ENCODE measurements around the gene LGI2.

DNA sequence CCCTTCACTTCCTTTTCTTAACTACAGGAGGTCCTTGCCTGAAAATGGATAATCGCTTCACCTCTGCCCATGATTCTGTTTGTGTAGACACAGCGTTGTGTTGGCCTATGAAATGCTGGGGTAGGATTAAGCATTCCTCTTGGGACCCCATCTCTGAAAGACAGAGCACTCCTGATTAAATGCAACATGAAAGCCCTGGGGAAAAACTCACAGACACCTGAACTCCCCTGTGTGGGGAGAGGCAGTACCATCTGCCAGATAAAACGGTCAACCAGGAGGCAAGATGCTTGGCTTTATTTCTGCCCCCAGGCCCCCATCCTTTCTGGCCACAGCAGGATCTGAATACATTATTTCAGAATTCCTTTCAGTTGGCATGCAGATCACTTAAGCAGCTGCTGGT, 1.9 kb downstream of the LGI2 start:
- no peak for TF ChIP-seq EZH2 (IDR thresholded peaks at IDR 0.05)
- TF ChIP-seq, protein P1, sequence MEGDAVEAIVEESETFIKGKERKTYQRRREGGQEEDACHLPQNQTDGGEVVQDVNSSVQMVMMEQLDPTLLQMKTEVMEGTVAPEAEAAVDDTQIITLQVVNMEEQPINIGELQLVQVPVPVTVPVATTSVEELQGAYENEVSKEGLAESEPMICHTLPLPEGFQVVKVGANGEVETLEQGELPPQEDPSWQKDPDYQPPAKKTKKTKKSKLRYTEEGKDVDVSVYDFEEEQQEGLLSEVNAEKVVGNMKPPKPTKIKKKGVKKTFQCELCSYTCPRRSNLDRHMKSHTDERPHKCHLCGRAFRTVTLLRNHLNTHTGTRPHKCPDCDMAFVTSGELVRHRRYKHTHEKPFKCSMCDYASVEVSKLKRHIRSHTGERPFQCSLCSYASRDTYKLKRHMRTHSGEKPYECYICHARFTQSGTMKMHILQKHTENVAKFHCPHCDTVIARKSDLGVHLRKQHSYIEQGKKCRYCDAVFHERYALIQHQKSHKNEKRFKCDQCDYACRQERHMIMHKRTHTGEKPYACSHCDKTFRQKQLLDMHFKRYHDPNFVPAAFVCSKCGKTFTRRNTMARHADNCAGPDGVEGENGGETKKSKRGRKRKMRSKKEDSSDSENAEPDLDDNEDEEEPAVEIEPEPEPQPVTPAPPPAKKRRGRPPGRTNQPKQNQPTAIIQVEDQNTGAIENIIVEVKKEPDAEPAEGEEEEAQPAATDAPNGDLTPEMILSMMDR (IDR thresholded peaks at IDR 0.05) = no peak
